ENCODE measurements around the gene GMDS. TPM values are rescaled to one million over a fixed set of nuclear protein-coding genes. Genes with fewer than 3 reads are reported as not detected.

Gene GMDS
- total and polyA plus RNA-seq, 2 donors (not counting 3 experiments of a cell fraction or from before 2014, with no cell fraction given) = 9.8 to 23.5 TPM

DNA sequence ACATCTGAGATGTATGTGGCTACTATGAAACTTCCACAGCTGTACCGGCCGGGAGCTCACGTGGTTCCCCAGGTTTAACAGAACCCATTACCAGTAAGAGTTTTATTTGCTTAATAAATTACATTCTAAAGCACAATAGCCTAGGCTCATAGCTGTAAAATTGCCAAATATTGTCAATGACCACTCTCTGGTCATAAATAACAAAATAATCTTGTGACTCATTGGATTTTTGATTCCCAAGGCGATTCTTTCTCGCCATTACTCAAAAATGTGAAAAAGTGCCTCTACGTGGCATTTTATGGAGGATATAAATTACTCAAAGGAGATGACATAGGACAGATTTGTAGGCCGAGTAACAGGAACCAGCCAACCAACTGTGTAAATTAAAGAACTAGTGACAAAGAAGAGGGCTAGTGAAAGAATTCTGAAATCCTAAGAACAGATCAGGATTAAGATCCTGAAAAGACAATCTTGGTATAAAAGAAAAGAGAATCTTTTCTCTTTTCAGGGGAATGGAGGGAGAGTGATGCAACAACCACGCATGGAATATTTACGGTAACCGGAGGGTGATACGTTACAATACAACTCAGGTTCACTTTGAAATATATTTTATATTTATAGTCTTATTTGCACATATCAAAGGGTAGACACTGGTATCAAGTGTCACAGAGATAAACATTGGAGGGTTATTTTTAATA is 436.0 kb downstream of the GMDS start:
- intact Hi-C loops (cut with micrococcal nuclease) = no loop called here
- FAIRE-seq (no peak), DNase-seq (ENCODE audit: low read depth, low spot score) (no peak)
- no peak for TF ChIP-seq POLR2A (IDR thresholded peaks at IDR 0.05; ENCODE audit: low read depth, low read length)
- no peak for TF ChIP-seq JUN (IDR thresholded peaks at IDR 0.05; ENCODE audit: borderline replicate concordance, insufficient read depth, insufficient read length, low read depth)
- TF ChIP-seq, protein P1, sequence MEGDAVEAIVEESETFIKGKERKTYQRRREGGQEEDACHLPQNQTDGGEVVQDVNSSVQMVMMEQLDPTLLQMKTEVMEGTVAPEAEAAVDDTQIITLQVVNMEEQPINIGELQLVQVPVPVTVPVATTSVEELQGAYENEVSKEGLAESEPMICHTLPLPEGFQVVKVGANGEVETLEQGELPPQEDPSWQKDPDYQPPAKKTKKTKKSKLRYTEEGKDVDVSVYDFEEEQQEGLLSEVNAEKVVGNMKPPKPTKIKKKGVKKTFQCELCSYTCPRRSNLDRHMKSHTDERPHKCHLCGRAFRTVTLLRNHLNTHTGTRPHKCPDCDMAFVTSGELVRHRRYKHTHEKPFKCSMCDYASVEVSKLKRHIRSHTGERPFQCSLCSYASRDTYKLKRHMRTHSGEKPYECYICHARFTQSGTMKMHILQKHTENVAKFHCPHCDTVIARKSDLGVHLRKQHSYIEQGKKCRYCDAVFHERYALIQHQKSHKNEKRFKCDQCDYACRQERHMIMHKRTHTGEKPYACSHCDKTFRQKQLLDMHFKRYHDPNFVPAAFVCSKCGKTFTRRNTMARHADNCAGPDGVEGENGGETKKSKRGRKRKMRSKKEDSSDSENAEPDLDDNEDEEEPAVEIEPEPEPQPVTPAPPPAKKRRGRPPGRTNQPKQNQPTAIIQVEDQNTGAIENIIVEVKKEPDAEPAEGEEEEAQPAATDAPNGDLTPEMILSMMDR (IDR thresholded peaks at IDR 0.05; ENCODE audit: extremely low read depth in 1 of 2, insufficient read depth in 1 of 2, low read depth in 1 of 2, low read length in 2 of 2) = no peak
- TF ChIP-seq GATA2 (IDR thresholded peaks at IDR 0.05; ENCODE audit: insufficient read depth, insufficient read length, low read depth, low read length) = no peak
- TF ChIP-seq, protein P2, sequence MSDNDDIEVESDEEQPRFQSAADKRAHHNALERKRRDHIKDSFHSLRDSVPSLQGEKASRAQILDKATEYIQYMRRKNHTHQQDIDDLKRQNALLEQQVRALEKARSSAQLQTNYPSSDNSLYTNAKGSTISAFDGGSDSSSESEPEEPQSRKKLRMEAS (IDR thresholded peaks at IDR 0.05; ENCODE audit: insufficient read depth, insufficient read length) = no peak
- TF ChIP-seq POLR2AphosphoS5 (IDR thresholded peaks at IDR 0.05; ENCODE audit: insufficient read depth, low read depth, low read length) = no peak
- TF ChIP-seq EZH2 (IDR thresholded peaks at IDR 0.05; ENCODE audit: borderline replicate concordance, low read depth, low read length, severe bottlenecking) = no peak
- TF ChIP-seq MYC (IDR thresholded peaks at IDR 0.05; ENCODE audit: low read depth, low read length) = no peak
- no peak for TF ChIP-seq FOS (IDR thresholded peaks at IDR 0.05; ENCODE audit: borderline replicate concordance, insufficient read depth, low read length)
- H3K4me1 ChIP-seq (ENCODE audit: control insufficient read depth, extremely low read depth, insufficient read depth, low read length) = no peaks in the 10 kb centered on the region
- no peak overlapping the region for H3K27ac ChIP-seq (ENCODE audit: insufficient read depth, low read depth, low read length)
- H3K27me3 ChIP-seq (ENCODE audit: control insufficient read depth in 2 of 2, insufficient read depth in 2 of 2, low read length in 2 of 2) = no peaks in the 10 kb centered on the region
- H2AFZ ChIP-seq (ENCODE audit: low read depth, low read length) = no peak overlapping the region
- no peaks in the 10 kb centered on the region for H3K36me3 ChIP-seq (ENCODE audit: control insufficient read depth in 2 of 2, extremely low read depth in 1 of 2, insufficient read depth in 2 of 2, low read length in 2 of 2)
- no peak overlapping the region for H3K9ac ChIP-seq (replicated peaks; ENCODE audit: extremely low read depth, insufficient read depth, low read length)
- H3K9me3 ChIP-seq (replicated peaks; ENCODE audit: control insufficient read depth, insufficient read depth, low read length) = no peaks in the 10 kb centered on the region
- H3K4me3 ChIP-seq (replicated peaks in 1 of 3; ENCODE audit: insufficient read depth in 1 of 3, low read depth in 1 of 3, low read length in 3 of 3) = no peak overlapping the region
- no TSS peak for BruUV-seq (replicated peaks)
- H3K4me2 ChIP-seq (ENCODE audit: insufficient read depth, low read length) = no peak overlapping the region
- no peaks in the 10 kb centered on the region for H4K20me1 ChIP-seq (replicated peaks; ENCODE audit: control insufficient read depth, extremely low read depth, insufficient read depth, low read length)
- no peaks in the 10 kb centered on the region for H3K9me1 ChIP-seq (replicated peaks; ENCODE audit: control insufficient read depth, extremely low read depth, insufficient read depth, low read length)
- H3K79me2 ChIP-seq (ENCODE audit: control insufficient read depth, insufficient read depth, low read length) = no peaks in the 10 kb centered on the region
- ChIA-PET CTCF (interaction anchor here (1.4 kb wide), 1 partner anchor 20 kb away, joined by 3 read pairs; no protein-coding TSS in a partner anchor), POLR2A (no interaction called here)
- dilution Hi-C loops (cut with MboI; ENCODE audit: extremely low pct_ligation_motif_present, low sequenced_read_pairs) = no loop called here

Data from endothelial cell of umbilical vein (primary cell).